NCI-H2029 (cell line): ENCODE results near the gene TP53INP2.
"Not testable (repeated sequence)": the region's sequence is repeated elsewhere in the genome, so short reads cannot be mapped to it uniquely, and the experiment has no call there.

ENCODE experiments used
- DNase-seq: peaks from one replicate; lab custom pipeline; 2025; lab: John Stamatoyannopoulos, UW

TP53INP2 gene

GRCh38 chr20:34705397-34706301 is 1.5 kb downstream of the TP53INP2 start:
- DNase-seq: peak; percentile 54

GRCh38 chr20:34706302-34706875 is 2.2 kb downstream of the TP53INP2 start:
- DNase-seq: no peak

- DNase-seq: no peak
These were observed 3.0 kb downstream of the TP53INP2 start for GRCh38 chr20:34706912-34707784.

- DNase-seq: peak; percentile 7
These were observed 4.5 kb downstream of the TP53INP2 start for GRCh38 chr20:34708621-34709043.

- peak; percentile 74 for DNase-seq
These were observed 5.1 kb downstream of the TP53INP2 start for GRCh38 chr20:34709044-34709830.

GRCh38 chr20:34709831-34710567 is 5.9 kb downstream of the TP53INP2 start:
- peak; percentile 74 for DNase-seq

- DNase-seq: no peak
These were observed 6.4 kb downstream of the TP53INP2 start for GRCh38 chr20:34710568-34710839.

GRCh38 chr20:34710861-34711574 is 6.9 kb downstream of the TP53INP2 start:
- no peak for DNase-seq

GRCh38 chr20:34711813-34712430 is 7.8 kb downstream of the TP53INP2 start:
- DNase-seq: no peak

GRCh38 chr20:34712525-34713192 is 8.5 kb downstream of the TP53INP2 start:
- DNase-seq: no peak

GRCh38 chr20:34713194-34713943 is 9.2 kb downstream of the TP53INP2 start:
- DNase-seq: peak; percentile 18

GRCh38 chr20:34713944-34714515 is 9.9 kb downstream of the TP53INP2 start:
- not testable (repeated sequence) for DNase-seq

- DNase-seq: no peak
These were observed 11.2 kb downstream of the TP53INP2 start for GRCh38 chr20:34715384-34715783.

- no peak for DNase-seq
These were observed 12.7 kb downstream of the TP53INP2 start for GRCh38 chr20:34716921-34717229.

- DNase-seq: no peak
These were observed 13.3 kb downstream of the TP53INP2 start for GRCh38 chr20:34717230-34718095.

GRCh38 chr20:34719242-34720017 is 15.3 kb downstream of the TP53INP2 start:
- not testable (repeated sequence) for DNase-seq

- no peak for DNase-seq
These were observed 16.1 kb downstream of the TP53INP2 start for GRCh38 chr20:34720266-34720665.
